ENCODE data around the gene COL18A1. TPM values are rescaled to one million over a fixed set of nuclear protein-coding genes. Genes with fewer than 3 reads are reported as not detected.
A peak's percentile ranks its signal among the peaks of the same experiment; 100 is the strongest.

The COL18A1 gene
- total RNA-seq, 1 experiment from 2014 or later, result 77.0 TPM

- Histone ChIP-seq H3K9ac (ENCODE audit: low read length) (peak overlapping the region; percentile 87), H3K4me3 (ENCODE audit: low read length) (peak overlapping the region; percentile 72)
- POLR2A ChIA-PET (ENCODE audit: unreplicated experiment), result no interaction called here
Measured at GRCh38 chr21:45540601-45540970, 135.6 kb downstream of the COL18A1 start.

GRCh38 chr21:45541221-45542039 lies 136.5 kb downstream of the COL18A1 start:
- CTCF ChIA-PET, result no interaction called here
- TF ChIP-seq CTCF (conservative IDR thresholded peaks at IDR 0.05; ENCODE audit: low read depth, low read length) (no peak), EZH2phosphoT487 (IDR thresholded peaks at IDR 0.05; ENCODE audit: borderline replicate concordance, low read length) (no peak; the same call in 1 of the 2 replicates), EZH2 (IDR thresholded peaks at IDR 0.05; ENCODE audit: low read length, unreplicated experiment) (no peak)
- H3K27ac ChIP-seq (ENCODE audit: low read length), result peak overlapping the region; percentile 38

More at GRCh38 chr21:45540601-45540970, 135.6 kb downstream of the COL18A1 start:
- no TSS peak for BruUV-seq (replicated peaks)
- H2AFZ ChIP-seq (ENCODE audit: low read length), result no peak overlapping the region
- H3K4me2 ChIP-seq (ENCODE audit: low read length), result peak overlapping the region; percentile 96
- ATAC-seq, result no peak
- no peaks in the 10 kb centered on the region for H3K9me3 ChIP-seq (ENCODE audit: low read length)
- CTCF ChIA-PET, result no interaction called here
- intact Hi-C loops (cut with micrococcal nuclease), result no loop called here
- H3K27ac ChIP-seq (ENCODE audit: low read length), result no peak overlapping the region
- H3K79me2 ChIP-seq (ENCODE audit: low read length), result peaks cover 45% of the 10 kb centered on the region
- no peaks in the 10 kb centered on the region; the same call in 1 of the 2 replicates for H3K36me3 ChIP-seq (ENCODE audit: low read depth, low read length)
- TF ChIP-seq CTCF (conservative IDR thresholded peaks at IDR 0.05; ENCODE audit: low read depth, low read length) (no peak), EZH2 (IDR thresholded peaks at IDR 0.05; ENCODE audit: low read length, unreplicated experiment) (no peak), EZH2phosphoT487 (IDR thresholded peaks at IDR 0.05; ENCODE audit: borderline replicate concordance, low read length) (no peak)
- H4K20me1 ChIP-seq (ENCODE audit: low read length), result 0 out of 2 replicates have a peak, but pooled peaks cover 3% of the 10 kb centered on the region
- DNase-seq, result no peak
- no peaks in the 10 kb centered on the region for H3F3A ChIP-seq (ENCODE audit: low read length, unreplicated experiment)
- H3K27me3 ChIP-seq (ENCODE audit: low read length), result no peaks in the 10 kb centered on the region
- no peaks in the 10 kb centered on the region for H3K9me2 ChIP-seq (replicated peaks; ENCODE audit: low read length)
- H3K4me1 ChIP-seq (ENCODE audit: insufficient read depth, low read length), result peaks cover 17% of the 10 kb centered on the region; the same call in 1 of the 2 replicates

GRCh38 chr21:45542242-45542666 lies 137.3 kb downstream of the COL18A1 start, which contains the start of gene SLC19A1:
SLC19A1 (minus strand) TSS chr21:45542440; CDS start chr21:45537959, 4,481 bp downstream.
- Histone ChIP-seq H3K4me1 (ENCODE audit: insufficient read depth, low read length) (peaks cover 17% of the 10 kb centered on the region; the same call in 1 of the 2 replicates), H3K27me3 (ENCODE audit: low read length) (no peaks in the 10 kb centered on the region), H3K36me3 (ENCODE audit: low read depth, low read length) (no peaks in the 10 kb centered on the region), H3K9ac (ENCODE audit: low read length) (peak within 1 kb of the TSS; percentile 87), H3F3A (ENCODE audit: low read length, unreplicated experiment) (no peaks in the 10 kb centered on the region), H3K9me2 (replicated peaks; ENCODE audit: low read length) (no peaks in the 10 kb centered on the region), H3K79me2 (ENCODE audit: low read length) (peaks cover 42% of the 10 kb centered on the region), H4K20me1 (ENCODE audit: low read length) (0 out of 2 replicates have a peak, but pooled peaks cover 3% of the 10 kb centered on the region), H3K4me3 (ENCODE audit: low read length) (peak within 1 kb of the TSS; percentile 72), H3K9me3 (ENCODE audit: low read length) (no peaks in the 10 kb centered on the region), H3K27ac (ENCODE audit: low read length) (peak within 1 kb of the TSS; percentile 38), H3K4me2 (ENCODE audit: low read length) (peak within 1 kb of the TSS; percentile 96), H2AFZ (ENCODE audit: low read length) (peak within 1 kb of the TSS; percentile 51)
- ChIA-PET CTCF (no interaction called here), POLR2A (ENCODE audit: unreplicated experiment) (no interaction called here)
- TF ChIP-seq CTCF (conservative IDR thresholded peaks at IDR 0.05; ENCODE audit: low read depth, low read length), result no peak; the same call in 1 of the 2 replicates
- no peak for TF ChIP-seq EZH2 (IDR thresholded peaks at IDR 0.05; ENCODE audit: low read length, unreplicated experiment)
- TF ChIP-seq EZH2phosphoT487 (IDR thresholded peaks at IDR 0.05; ENCODE audit: borderline replicate concordance, low read length), result no peak
- BruUV-seq (replicated peaks), result no TSS peak
- ATAC-seq (peak; percentile 84), DNase-seq (peak; percentile 77)
- intact Hi-C loops (cut with micrococcal nuclease), result no loop called here

More at GRCh38 chr21:45541221-45542039, 136.5 kb downstream of the COL18A1 start:
- no peaks in the 10 kb centered on the region for H3K9me2 ChIP-seq (replicated peaks; ENCODE audit: low read length)
- peak; percentile 83 for ATAC-seq
- H3K27me3 ChIP-seq (ENCODE audit: low read length), result no peaks in the 10 kb centered on the region
- no peaks in the 10 kb centered on the region for H3K36me3 ChIP-seq (ENCODE audit: low read depth, low read length)
- H3K4me2 ChIP-seq (ENCODE audit: low read length), result peak overlapping the region; percentile 96
- peaks cover 42% of the 10 kb centered on the region for H3K79me2 ChIP-seq (ENCODE audit: low read length)
- peak; percentile 74 for DNase-seq
- 0 out of 2 replicates have a peak, but pooled peaks cover 3% of the 10 kb centered on the region for H4K20me1 ChIP-seq (ENCODE audit: low read length)
- peaks cover 17% of the 10 kb centered on the region; the same call in 1 of the 2 replicates for H3K4me1 ChIP-seq (ENCODE audit: insufficient read depth, low read length)
- BruUV-seq (replicated peaks), result TSS peak; percentile 65
- H2AFZ ChIP-seq (ENCODE audit: low read length), result peak overlapping the region; percentile 51
- H3K4me3 ChIP-seq (ENCODE audit: low read length), result peak overlapping the region; percentile 72
- H3K9me3 ChIP-seq (ENCODE audit: low read length), result no peaks in the 10 kb centered on the region
- peak overlapping the region; percentile 87 for H3K9ac ChIP-seq (ENCODE audit: low read length)
- intact Hi-C loops (cut with micrococcal nuclease), result no loop called here
- POLR2A ChIA-PET (ENCODE audit: unreplicated experiment), result no interaction called here
- no peaks in the 10 kb centered on the region for H3F3A ChIP-seq (ENCODE audit: low read length, unreplicated experiment)
